GM12864 (cell line): Measurements from ENCODE around the gene TBCK.

Experiments used
- DNase-seq: peaks from one replicate; pipeline ENCODE4 v3.0.0-alpha.2; 2011; ENCODE audit warnings: low read depth
- H3K4me3 ChIP-seq: 2 replicates; pipeline ENCODE4 v1.5.1; 2011; ENCODE audit warnings: mild to moderate bottlenecking, low read depth, low read length, control low read depth
- CTCF ChIP-seq: IDR thresholded peaks from 2 replicates; pipeline ENCODE4 v1.5.1; 2011; ENCODE audit warnings: low read depth, mild to moderate bottlenecking, moderate library complexity, low read length, control low read depth, inconsistent platforms; ENCODE audit errors: missing control alignments

Gene TBCK

GRCh38 chr4:106062452-106062875 is 253.5 kb downstream of the TBCK start:
- no peak overlapping the region for H3K4me3 ChIP-seq
- no peak for DNase-seq
- TF ChIP-seq CTCF: no peak

GRCh38 chr4:106058921-106059320 is 257.1 kb downstream of the TBCK start:
- H3K4me3 ChIP-seq: no peak overlapping the region
- DNase-seq: no peak
- TF ChIP-seq CTCF: no peak

- DNase-seq: no peak
- H3K4me3 ChIP-seq: no peak overlapping the region
- TF ChIP-seq CTCF: no peak
Observed at GRCh38 chr4:106056914-106057313, 259.1 kb downstream of the TBCK start.

GRCh38 chr4:106051514-106051913 is 264.5 kb downstream of the TBCK start:
- H3K4me3 ChIP-seq: no peak overlapping the region
- TF ChIP-seq CTCF: no peak
- no peak for DNase-seq

GRCh38 chr4:106049490-106049889 is 266.5 kb downstream of the TBCK start:
- no peak for TF ChIP-seq CTCF
- H3K4me3 ChIP-seq: no peak overlapping the region
- no peak for DNase-seq

GRCh38 chr4:106048250-106048971 is 267.6 kb downstream of the TBCK start:
- DNase-seq: no peak
- H3K4me3 ChIP-seq: no peak overlapping the region
- TF ChIP-seq CTCF: no peak

GRCh38 chr4:106046083-106046482 is 269.9 kb downstream of the TBCK start:
- no peak for DNase-seq
- no peak overlapping the region for H3K4me3 ChIP-seq
- TF ChIP-seq CTCF: no peak
